DND-41 (cell line): ENCODE results near the gene PHLDB3.
"Not testable (repeated sequence)": the region's sequence is repeated elsewhere in the genome, so short reads cannot be mapped to it uniquely, and the experiment has no call there.

Experiments
- ATAC-seq: fragments of 200-7000 bp; cut with Tn5 transposase; 3 replicates; pipeline ENCODE4 v1.9.1; 2021; ENCODE audit warnings: low read depth; ENCODE audit not compliant: insufficient read depth
- DNase-seq: peaks from one replicate; pipeline ENCODE4 v3.0.0-alpha.2; 2020
- H2AFZ ChIP-seq: 2 replicates; pipeline ENCODE4 v1.6.0; 2012; ENCODE audit warnings: low read depth, low read length
- H3K27ac ChIP-seq: 2 replicates; pipeline ENCODE4 v1.5.1; 2012; ENCODE audit warnings: low read length, inconsistent platforms
- H3K27me3 ChIP-seq: fragments of 200-600 bp; sonication (generic); 2 replicates; pipeline ENCODE4 v1.6.0; 2012; ENCODE audit warnings: low read length, mild to moderate bottlenecking, inconsistent platforms; ENCODE audit not compliant: insufficient read depth, poor library complexity
- H3K36me3 ChIP-seq: 2 replicates; pipeline ENCODE4 v1.5.1; 2012; ENCODE audit warnings: low read length, inconsistent platforms; ENCODE audit not compliant: insufficient read depth
- H3K4me1 ChIP-seq: 2 replicates; pipeline ENCODE4 v1.5.1; 2012; ENCODE audit warnings: mild to moderate bottlenecking, low read length; ENCODE audit not compliant: insufficient read depth
- H3K4me2 ChIP-seq: 2 replicates; pipeline ENCODE4 v1.6.0; 2012; ENCODE audit warnings: mild to moderate bottlenecking, moderate library complexity, low read length, inconsistent platforms; ENCODE audit not compliant: insufficient read depth
- H3K4me3 ChIP-seq, 2 experiments: fragments of 200-600 bp in 1 of 2; shearing (Covaris generic) in 1 of 2; 2 replicates each; pipeline ENCODE4 v1.5.1; 2012 to 2016; ENCODE audit warnings: inconsistent platforms in 2 of 2, low read length in 2 of 2, mild to moderate bottlenecking in 2 of 2, low read depth in 1 of 2, moderate library complexity in 1 of 2
- H3K79me2 ChIP-seq: 2 replicates; pipeline ENCODE4 v1.6.0; 2012; ENCODE audit warnings: low read length, inconsistent platforms; ENCODE audit not compliant: insufficient read depth
- H3K9ac ChIP-seq: 2 replicates; pipeline ENCODE4 v1.6.0; 2012; ENCODE audit warnings: low read depth, mild to moderate bottlenecking, inconsistent platforms, low read length, moderate library complexity
- H3K9me3 ChIP-seq: 2 replicates; pipeline ENCODE4 v1.5.1; 2012; ENCODE audit warnings: low read length, moderate library complexity, mild to moderate bottlenecking, inconsistent platforms; ENCODE audit not compliant: insufficient read depth, severe bottlenecking
- H4K20me1 ChIP-seq: 2 replicates; pipeline ENCODE4 v1.6.0; 2012; ENCODE audit warnings: low read length; ENCODE audit not compliant: insufficient read depth
- EZH2 ChIP-seq: IDR thresholded peaks from 3 replicates; pipeline ENCODE4 v1.6.1; 2012; ENCODE audit warnings: borderline replicate concordance, low read depth, mild to moderate bottlenecking, moderate library complexity, low read length, inconsistent platforms; ENCODE audit not compliant: severe bottlenecking
- TF ChIP-seq, protein P1 (sequence below): IDR thresholded peaks from 2 replicates; pipeline ENCODE4 v1.5.1; 2012; ENCODE audit warnings: borderline replicate concordance, low read length, moderate library complexity, mild to moderate bottlenecking; ENCODE audit not compliant: poor library complexity, severe bottlenecking; ENCODE audit errors: extremely low read depth

PHLDB3 gene

DNA sequence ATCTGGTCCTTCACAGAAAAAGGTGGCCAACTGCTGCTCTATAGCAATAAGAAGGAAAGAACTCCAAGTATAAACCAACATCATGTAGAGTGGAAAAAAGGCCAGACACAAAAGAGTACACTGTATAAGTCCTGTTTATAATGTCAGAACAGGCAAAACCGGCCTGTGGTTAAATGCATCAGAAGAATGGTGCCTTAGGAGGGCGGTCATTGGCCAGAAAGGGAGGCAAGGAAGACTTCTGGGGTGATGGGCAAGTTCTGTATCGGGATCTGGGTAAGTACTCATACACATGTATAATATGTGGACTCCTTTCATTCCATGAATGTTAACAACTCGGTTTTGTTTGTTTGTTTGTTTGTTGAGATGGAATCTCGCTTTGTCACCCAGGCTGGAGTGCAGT is 18.4 kb upstream of the PHLDB3 start:
- Histone ChIP-seq H3K27ac (no peak overlapping the region), H3K79me2 (no peaks in the 10 kb centered on the region), H3K9me3 (no peaks in the 10 kb centered on the region), H2AFZ (no peak overlapping the region), H3K36me3 (no peaks in the 10 kb centered on the region), H3K27me3 (no peaks in the 10 kb centered on the region), H3K4me1 (peaks cover 29% of the 10 kb centered on the region), H3K4me2 (no peak overlapping the region), H3K4me3 (no peak overlapping the region), H3K9ac (no peak overlapping the region), H4K20me1 (peaks cover 4% of the 10 kb centered on the region; the same call in 1 of the 2 replicates)
- ATAC-seq (no peak), DNase-seq (no peak)
- TF ChIP-seq EZH2: no peak

DNA sequence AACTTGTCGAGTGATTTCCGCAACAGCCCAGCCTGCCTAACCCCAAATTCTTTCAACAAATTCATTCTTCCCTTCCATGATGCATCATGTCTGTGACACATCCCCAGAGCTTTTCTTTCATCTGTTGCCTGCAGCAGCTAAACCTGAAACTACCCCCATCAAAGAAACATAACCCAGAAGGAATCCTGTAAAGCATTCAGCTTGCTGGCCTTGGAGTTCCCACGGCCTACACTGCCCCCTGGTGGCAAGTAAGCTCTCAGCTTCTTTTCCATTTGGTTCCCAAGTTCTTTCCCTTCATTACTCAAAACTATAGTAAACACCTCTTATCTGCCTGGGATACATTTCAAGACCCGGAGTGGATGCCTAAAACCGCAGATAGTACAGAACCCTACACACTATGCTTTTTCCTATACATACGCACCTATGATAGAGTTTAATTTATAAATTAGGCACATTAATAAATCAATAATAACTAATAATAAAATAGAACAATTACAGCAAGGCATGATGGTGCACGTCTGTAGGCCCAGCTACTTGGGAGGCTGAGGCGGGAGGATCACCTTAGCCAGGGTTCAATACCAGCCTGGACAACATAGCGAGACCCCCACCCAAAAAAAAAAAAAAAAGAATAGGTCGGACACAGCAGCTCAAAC is 15.0 kb upstream of the PHLDB3 start:
- no peaks in the 10 kb centered on the region for H3K27me3 ChIP-seq
- H3K4me2 ChIP-seq: no peak overlapping the region
- H3K79me2 ChIP-seq: no peaks in the 10 kb centered on the region
- peak; percentile 78 for DNase-seq
- ATAC-seq: peak; percentile 78
- no peak overlapping the region for H3K27ac ChIP-seq
- H3K36me3 ChIP-seq: no peaks in the 10 kb centered on the region
- no peak overlapping the region for H3K4me3 ChIP-seq
- no peaks in the 10 kb centered on the region for H4K20me1 ChIP-seq
- no peaks in the 10 kb centered on the region for H3K4me1 ChIP-seq
- no peaks in the 10 kb centered on the region for H3K9me3 ChIP-seq
- TF ChIP-seq, protein P1, sequence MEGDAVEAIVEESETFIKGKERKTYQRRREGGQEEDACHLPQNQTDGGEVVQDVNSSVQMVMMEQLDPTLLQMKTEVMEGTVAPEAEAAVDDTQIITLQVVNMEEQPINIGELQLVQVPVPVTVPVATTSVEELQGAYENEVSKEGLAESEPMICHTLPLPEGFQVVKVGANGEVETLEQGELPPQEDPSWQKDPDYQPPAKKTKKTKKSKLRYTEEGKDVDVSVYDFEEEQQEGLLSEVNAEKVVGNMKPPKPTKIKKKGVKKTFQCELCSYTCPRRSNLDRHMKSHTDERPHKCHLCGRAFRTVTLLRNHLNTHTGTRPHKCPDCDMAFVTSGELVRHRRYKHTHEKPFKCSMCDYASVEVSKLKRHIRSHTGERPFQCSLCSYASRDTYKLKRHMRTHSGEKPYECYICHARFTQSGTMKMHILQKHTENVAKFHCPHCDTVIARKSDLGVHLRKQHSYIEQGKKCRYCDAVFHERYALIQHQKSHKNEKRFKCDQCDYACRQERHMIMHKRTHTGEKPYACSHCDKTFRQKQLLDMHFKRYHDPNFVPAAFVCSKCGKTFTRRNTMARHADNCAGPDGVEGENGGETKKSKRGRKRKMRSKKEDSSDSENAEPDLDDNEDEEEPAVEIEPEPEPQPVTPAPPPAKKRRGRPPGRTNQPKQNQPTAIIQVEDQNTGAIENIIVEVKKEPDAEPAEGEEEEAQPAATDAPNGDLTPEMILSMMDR: peak; percentile 95
- TF ChIP-seq EZH2: no peak
- no peak overlapping the region for H2AFZ ChIP-seq
- H3K9ac ChIP-seq: no peak overlapping the region

DNA sequence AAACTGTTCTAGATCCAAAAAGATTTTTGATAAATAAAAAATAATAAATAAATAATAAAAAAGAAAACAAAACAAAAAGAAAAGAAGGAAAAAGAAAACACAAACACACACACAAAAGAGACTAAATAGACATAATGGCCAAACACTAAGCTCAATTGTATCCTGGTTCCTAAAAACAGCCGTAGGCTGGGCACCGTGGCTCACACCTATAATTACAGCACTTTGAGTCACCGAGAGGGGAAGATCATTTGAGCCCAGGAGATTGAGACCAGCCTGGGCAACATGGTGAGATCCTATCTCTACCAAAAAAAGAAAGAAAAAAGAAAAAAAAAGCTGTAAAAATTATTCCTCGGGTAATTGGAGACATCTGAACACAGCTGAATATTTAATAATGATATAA is 13.5 kb upstream of the PHLDB3 start:
- Histone ChIP-seq H3K4me1 (no peaks in the 10 kb centered on the region), H4K20me1 (no peaks in the 10 kb centered on the region), H2AFZ (no peak overlapping the region), H3K27me3 (no peaks in the 10 kb centered on the region), H3K4me2 (no peak overlapping the region), H3K4me3 (no peak overlapping the region), H3K27ac (no peak overlapping the region), H3K79me2 (no peaks in the 10 kb centered on the region), H3K36me3 (no peaks in the 10 kb centered on the region), H3K9me3 (no peaks in the 10 kb centered on the region), H3K9ac (no peak overlapping the region)
- no peak for ATAC-seq
- TF ChIP-seq, protein P1: no peak
- TF ChIP-seq EZH2: no peak
- no peak for DNase-seq

DNA sequence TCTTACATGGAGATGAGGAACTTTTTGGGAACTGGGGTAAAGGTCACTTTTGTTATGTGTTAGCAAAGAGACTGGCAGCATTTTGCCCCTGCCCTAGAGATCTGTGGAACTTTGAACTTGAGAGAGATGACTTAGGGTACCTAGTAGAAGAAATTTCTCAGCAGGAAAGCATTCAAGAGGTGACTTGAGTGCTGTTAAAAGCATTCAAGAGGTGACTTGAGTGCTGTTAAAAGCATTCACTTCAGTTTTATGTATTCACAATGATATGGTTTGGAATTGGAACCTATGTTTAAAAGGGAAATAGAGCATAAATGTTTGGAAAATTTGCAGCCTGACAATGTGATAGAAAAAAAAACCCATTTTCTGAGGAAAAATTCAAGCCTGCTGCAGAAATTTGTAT is 7.9 kb upstream of the PHLDB3 start:
- not testable (repeated sequence) for H3K4me1 ChIP-seq, H3K4me3 ChIP-seq, H3K9ac ChIP-seq, H4K20me1 ChIP-seq, ATAC-seq, DNase-seq, H3K4me2 ChIP-seq, H3K9me3 ChIP-seq, H3K27ac ChIP-seq, H2AFZ ChIP-seq, H3K27me3 ChIP-seq, H3K79me2 ChIP-seq
- H3K36me3 ChIP-seq: peaks cover 15% of the 10 kb centered on the region; the same call in 1 of the 2 replicates
